Measurements from ENCODE around the gene USHBP1.
A peak's percentile ranks its signal among the peaks of the same experiment; 100 is the strongest.
"Not testable (repeated sequence)": the region's sequence is repeated elsewhere in the genome, so short reads cannot be mapped to it uniquely, and the experiment has no call there.

Gene USHBP1

GRCh38 chr19:17296273-17296672, 31.7 kb upstream of the USHBP1 start:
- DNase-seq (ENCODE audit: low read depth, low spot score), result no peak

- not testable (repeated sequence) for DNase-seq (ENCODE audit: low read depth, low spot score)
Measured at GRCh38 chr19:17295551-17295950, 31.0 kb upstream of the USHBP1 start.

- DNase-seq (ENCODE audit: low read depth, low spot score), result peak; percentile 24
Measured at GRCh38 chr19:17294051-17294891, 29.7 kb upstream of the USHBP1 start.

DNA sequence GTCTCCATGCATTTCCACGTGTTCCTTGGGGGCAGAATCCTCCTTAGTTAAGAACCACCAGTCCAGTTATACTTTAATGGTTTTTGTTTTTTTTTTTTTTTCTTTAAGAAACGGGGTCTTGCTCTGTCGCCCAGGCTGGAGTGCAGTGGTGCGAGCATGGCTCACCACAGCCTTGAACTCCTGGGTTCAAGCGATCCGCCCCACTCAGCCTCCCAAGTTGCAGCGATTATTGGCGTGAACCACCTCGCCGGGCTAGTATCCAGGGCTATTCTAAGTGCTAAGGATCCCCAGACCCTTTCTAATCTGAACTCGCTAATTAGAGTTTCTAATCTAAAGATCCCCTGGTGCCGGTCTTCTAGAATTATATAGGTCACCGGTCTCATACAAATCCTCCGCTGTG, 29.1 kb upstream of the USHBP1 start:
- DNase-seq (ENCODE audit: low read depth, low spot score), result no peak

DNA sequence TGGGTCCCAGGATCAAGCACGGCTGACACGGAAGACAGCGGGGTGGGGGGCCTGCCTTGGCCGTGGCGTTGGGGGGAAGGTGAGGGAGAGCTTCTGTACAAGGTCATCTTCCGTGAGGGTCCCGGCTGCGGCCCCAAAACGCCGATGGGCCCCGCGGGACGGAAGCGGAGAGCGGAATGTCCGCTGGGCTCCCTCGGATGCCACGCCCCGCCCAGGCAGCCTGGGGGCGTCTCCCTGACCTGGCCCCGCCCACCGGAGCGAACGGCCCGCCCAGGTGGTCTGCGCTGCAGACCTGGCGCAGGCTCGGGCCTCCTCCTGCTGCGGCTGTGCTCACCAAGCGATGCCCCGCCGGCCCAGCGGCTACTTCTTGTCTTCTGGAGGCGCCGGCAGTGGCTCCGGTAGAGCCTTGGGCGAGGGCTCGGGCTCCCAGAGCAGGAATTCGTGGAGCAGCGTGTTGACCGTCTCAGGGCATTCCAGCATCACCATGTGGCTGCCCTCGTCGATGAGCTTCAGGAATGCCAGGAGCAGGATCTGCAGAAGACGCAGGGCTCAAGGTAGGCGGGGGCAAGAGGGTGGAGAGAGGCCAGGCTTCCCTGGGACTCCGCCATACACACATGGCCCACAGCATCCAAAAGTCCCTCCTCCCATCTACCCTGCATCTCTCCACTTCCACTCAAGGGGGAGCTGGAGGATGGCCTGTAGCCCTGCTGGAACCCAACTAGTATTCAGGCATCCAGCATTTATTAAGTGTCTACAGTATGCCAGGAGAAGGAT, 27.9 kb upstream of the USHBP1 start:
- DNase-seq (ENCODE audit: low read depth, low spot score), result peak; percentile 62

DNA sequence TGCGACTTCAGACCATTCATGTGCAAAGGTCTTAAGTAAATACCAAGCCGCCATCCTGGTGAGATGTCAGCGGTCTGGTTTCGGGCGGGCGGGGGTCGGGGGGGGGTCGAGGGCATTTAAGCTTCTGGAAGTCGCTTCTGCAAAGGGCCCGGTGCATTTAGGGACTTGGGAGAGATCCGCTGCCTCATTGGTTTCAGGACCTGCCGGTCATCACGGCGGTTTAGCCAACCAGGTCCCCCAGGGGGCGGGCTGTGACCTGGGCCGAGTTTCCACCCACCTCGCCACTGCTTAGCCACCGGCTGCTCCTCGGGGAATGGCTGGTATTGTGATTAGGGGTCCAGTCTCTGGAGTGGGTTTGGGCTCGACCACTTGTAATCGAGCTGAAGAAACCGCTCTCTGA, 24.9 kb upstream of the USHBP1 start:
- no peak for DNase-seq (ENCODE audit: low read depth, low spot score)

- DNase-seq (ENCODE audit: low read depth, low spot score), result no peak
Measured at GRCh38 chr19:17286752-17287151, 22.2 kb upstream of the USHBP1 start.

- no peak for DNase-seq (ENCODE audit: low read depth, low spot score)
Measured at GRCh38 chr19:17286263-17286662, 21.7 kb upstream of the USHBP1 start.

GRCh38 chr19:17285415-17286135, 21.0 kb upstream of the USHBP1 start:
- DNase-seq (ENCODE audit: low read depth, low spot score), result no peak

DNA sequence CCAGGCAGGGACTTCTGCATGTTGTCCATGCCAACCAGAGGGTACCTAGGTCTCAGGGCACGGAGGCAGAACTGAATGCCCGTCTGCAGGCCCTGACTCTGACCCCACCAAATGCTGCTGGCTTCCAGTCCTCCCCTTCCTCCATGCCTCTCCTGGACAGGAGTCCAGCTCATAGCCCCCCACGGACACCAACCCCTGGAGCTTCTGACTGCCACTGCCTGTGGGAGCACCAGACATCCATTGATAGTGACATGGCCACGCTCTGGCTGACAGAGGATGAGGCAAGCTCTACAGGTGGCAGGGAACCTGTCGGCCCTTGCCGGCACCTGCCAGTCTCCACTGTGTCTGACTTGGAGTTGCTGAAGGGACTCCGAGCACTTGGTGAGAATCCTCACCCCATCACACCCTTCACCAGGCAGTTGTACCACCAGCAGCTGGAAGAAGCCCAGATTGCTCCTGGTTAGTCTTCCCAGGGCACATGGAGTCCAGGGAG, 19.0 kb upstream of the USHBP1 start:
- DNase-seq (ENCODE audit: low read depth, low spot score), result no peak

- DNase-seq (ENCODE audit: low read depth, low spot score), result peak; percentile 57
Measured at GRCh38 chr19:17282488-17283125, 18.1 kb upstream of the USHBP1 start.

- peak; percentile 20 for DNase-seq (ENCODE audit: low read depth, low spot score)
Measured at GRCh38 chr19:17281391-17282304, 17.1 kb upstream of the USHBP1 start, which contains the start of gene ANKLE1. Gene ANKLE1, plus strand, starts transcription at chr19:17281901. Its CDS starts 20 bp downstream, at chr19:17281921.

DNA sequence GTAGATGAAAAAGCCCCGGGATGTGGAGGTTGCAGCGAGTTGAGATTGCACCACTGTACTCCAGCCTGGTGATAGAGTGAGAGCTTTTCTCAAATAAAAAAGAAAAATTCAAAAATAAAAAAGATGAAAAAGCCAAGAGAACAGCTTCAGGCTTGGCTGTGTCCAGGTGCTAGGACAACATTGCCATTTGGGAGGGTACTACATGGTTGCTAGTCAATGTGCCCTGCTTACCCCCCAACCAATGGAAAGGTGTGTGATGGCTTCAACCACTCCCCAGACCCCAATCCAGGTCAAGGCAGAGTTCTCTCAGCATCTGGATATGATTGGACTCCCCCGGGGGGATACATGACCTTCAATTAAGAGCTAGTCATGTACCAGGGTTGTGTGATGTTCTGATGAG, 14.9 kb upstream of the USHBP1 start:
- DNase-seq (ENCODE audit: low read depth, low spot score), result no peak

GRCh38 chr19:17275441-17276175, 11.1 kb upstream of the USHBP1 start:
- DNase-seq (ENCODE audit: low read depth, low spot score), result no peak

GRCh38 chr19:17274892-17275291, 10.3 kb upstream of the USHBP1 start:
- DNase-seq (ENCODE audit: low read depth, low spot score), result not testable (repeated sequence)

GRCh38 chr19:17268754-17269153, 4.2 kb upstream of the USHBP1 start:
- no peak for DNase-seq (ENCODE audit: low read depth, low spot score)

DNA sequence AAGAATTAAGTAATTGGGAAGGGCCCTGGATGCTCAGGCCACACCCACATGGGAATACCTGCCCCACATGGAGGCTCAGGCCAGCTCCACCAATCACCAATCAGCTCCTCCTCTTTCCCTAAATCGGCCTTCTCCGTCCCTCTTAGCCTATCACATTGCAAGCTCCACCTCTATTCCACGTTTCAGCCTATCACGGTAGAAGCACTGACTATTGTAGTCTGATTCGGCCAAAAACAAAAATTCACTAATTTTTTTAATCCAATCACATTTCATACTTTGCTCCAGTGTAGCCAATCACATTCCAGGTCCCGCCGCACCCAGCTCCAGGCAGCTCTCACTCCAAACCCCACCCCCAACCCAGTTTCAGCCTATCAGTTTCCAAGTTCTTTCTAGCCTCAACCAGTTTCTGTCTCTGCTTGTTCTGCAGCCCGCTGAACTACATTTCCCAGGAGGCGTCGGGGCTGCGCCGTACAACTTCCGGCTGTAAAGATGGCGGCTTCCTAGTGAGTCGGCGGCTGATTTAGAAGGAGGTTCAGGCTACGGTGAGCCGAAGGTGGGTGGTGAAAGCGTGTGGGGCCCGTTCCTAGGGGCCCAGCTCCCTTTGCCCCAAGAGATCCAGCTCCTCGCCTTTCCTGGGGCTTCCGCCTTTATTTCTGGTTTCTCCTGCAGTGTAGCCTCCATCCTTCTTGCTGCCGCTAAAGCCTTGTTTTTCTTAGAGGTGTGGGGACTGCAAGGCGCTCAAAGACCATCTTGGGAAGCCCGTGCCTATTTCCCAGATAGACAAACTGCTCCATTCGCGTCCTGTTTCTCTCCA, 2.6 kb upstream of the USHBP1 start, which contains the start of gene BABAM1:
TSS of gene BABAM1 (plus strand) at position 469 of the 814 bp plus-strand sequence. CDS start 1,364 bp downstream, outside the sequence.
- peak; percentile 92 for DNase-seq (ENCODE audit: low read depth, low spot score)

GRCh38 chr19:17266589-17266974, 2.0 kb upstream of the USHBP1 start:
- DNase-seq (ENCODE audit: low read depth, low spot score), result no peak

GRCh38 chr19:17266026-17266425, 1.5 kb upstream of the USHBP1 start:
- no peak for DNase-seq (ENCODE audit: low read depth, low spot score)
